GM12878 (cell line): ENCODE data around the gene KIR3DL2. TPM values are rescaled to one million over a fixed set of nuclear protein-coding genes. Genes with fewer than 3 reads are reported as not detected.

ENCODE experiments used
- ATAC-seq: fragments of 200-7000 bp; cut with Tn5 transposase; 3 replicates; pipeline ENCODE4 v1.9.1; 2020; ENCODE audit warnings: mild to moderate bottlenecking, moderate library complexity
- BruUV-seq: library from RNA; stranded (reverse); fragments of 400-500 nt; replicated peaks from 2 replicates; lab custom pipeline; 2021; lab: Mats Ljungman, UMichigan
- CTCF ChIA-PET: fragments of 300-600 bp; sonication (Branson Sonifier 250); formaldehyde crosslinking; extraction: SDS; loops from one replicate; lab custom pipeline; 2021; ENCODE audit warnings: inconsistent platforms; lab: Yijun Ruan, JAX
- POLR2A ChIA-PET: fragments of 350-600 bp; formaldehyde crosslinking; extraction: SDS; loops from one replicate; lab custom pipeline; 2021; ENCODE audit warnings: inconsistent platforms; lab: Charles Lee
- RAD21 ChIA-PET: fragments of 300-600 bp; sonication (Branson Sonifier 250); formaldehyde crosslinking; loops from one replicate; lab custom pipeline; 2023; ENCODE audit warnings: antibody characterized with exemption; ENCODE audit not compliant: unreplicated experiment; lab: Charles Lee
- SMC1A ChIA-PET: fragments of 300-600 bp; sonication (Branson Sonifier 250); formaldehyde crosslinking; loops from one replicate; lab custom pipeline; 2023; ENCODE audit not compliant: unreplicated experiment, uncharacterized antibody; lab: Charles Lee
- DNase-seq: peaks from one replicate; pipeline ENCODE4 v3.0.0-alpha.2; 2011; ENCODE audit warnings: low read depth, low spot score
- FAIRE-seq: peaks from 3 replicates; lab custom pipeline; 2011; peaks lifted over from hg19 to GRCh38; lab: Jason Lieb, UNC
- H2AFZ ChIP-seq: 2 replicates; pipeline ENCODE4 v1.6.0; 2011; ENCODE audit warnings: low read depth, low read length, control low read depth; ENCODE audit not compliant: control insufficient read depth
- H3K27ac ChIP-seq: 2 replicates; pipeline ENCODE4 v1.5.1; 2011; ENCODE audit warnings: control low read depth; ENCODE audit not compliant: control insufficient read depth, insufficient read depth
- H3K27me3 ChIP-seq, 2 experiments: replicated peaks in 1 of 2; 2 replicates each; pipeline versions ENCODE4 v1.6.0 to v1.6.1; 2011; ENCODE audit warnings: low read length in 1 of 2; ENCODE audit not compliant: control insufficient read depth in 2 of 2, insufficient read depth in 2 of 2
- H3K36me3 ChIP-seq, 2 experiments: 2 replicates each; pipeline ENCODE4 v1.5.1; 2011; ENCODE audit warnings: low read length in 1 of 2; ENCODE audit not compliant: control insufficient read depth in 2 of 2, insufficient read depth in 2 of 2
- H3K4me1 ChIP-seq: 2 replicates; pipeline ENCODE4 v1.6.1; 2011; ENCODE audit warnings: mild to moderate bottlenecking, low read length, moderate library complexity, mixed read lengths; ENCODE audit not compliant: control insufficient read depth, insufficient read depth
- H3K4me2 ChIP-seq: 2 replicates; pipeline ENCODE4 v1.6.0; 2011; ENCODE audit warnings: control low read depth; ENCODE audit not compliant: control insufficient read depth, insufficient read depth
- H3K4me3 ChIP-seq: fragments of 200-600 bp; sonication (generic); 2 replicates; pipeline ENCODE4 v1.5.1; 2016
- H3K79me2 ChIP-seq: 2 replicates; pipeline ENCODE4 v1.6.0; 2011; ENCODE audit warnings: low read length; ENCODE audit not compliant: control insufficient read depth, insufficient read depth
- H3K9ac ChIP-seq: 2 replicates; pipeline ENCODE4 v1.8.0; 2011; ENCODE audit warnings: low read length, control low read depth, mixed read lengths; ENCODE audit not compliant: control insufficient read depth, insufficient read depth
- H3K9me3 ChIP-seq: replicated peaks from 3 replicates; pipeline ENCODE4 v1.5.1; 2011; ENCODE audit warnings: mild to moderate bottlenecking, low read length; ENCODE audit not compliant: control insufficient read depth, insufficient read depth
- H4K20me1 ChIP-seq: 2 replicates; pipeline ENCODE4 v1.6.0; 2011; ENCODE audit not compliant: control insufficient read depth, insufficient read depth
- ATF3 ChIP-seq: IDR thresholded peaks from 2 replicates; pipeline ENCODE4 v1.6.1; 2011; ENCODE audit warnings: low read depth, mild to moderate bottlenecking, low read length, moderate library complexity, borderline replicate concordance; ENCODE audit errors: extremely low read depth
- CTCF ChIP-seq, 3 experiments: IDR thresholded peaks in 2 of 3; conservative IDR thresholded peaks in 1 of 3; 2 replicates each; pipeline ENCODE4 v1.5.1; 2011; ENCODE audit warnings: low read depth in 3 of 3, low read length in 3 of 3, mild to moderate bottlenecking in 3 of 3, control low read depth in 2 of 3, moderate library complexity in 2 of 3, inconsistent platforms in 1 of 3, mixed read lengths in 1 of 3; ENCODE audit not compliant: control insufficient read depth in 2 of 3, insufficient read depth in 1 of 3; ENCODE audit errors: extremely low read depth in 1 of 3
- MLLT1 ChIP-seq: fragments of 450-650 bp; IDR thresholded peaks from 2 replicates; pipeline ENCODE4 v1.6.1; 2016; ENCODE audit warnings: mild to moderate bottlenecking
- MYB ChIP-seq: fragments of 150-350 bp; IDR thresholded peaks from 2 replicates; pipeline ENCODE4 v1.6.1; 2014; ENCODE audit warnings: mild to moderate bottlenecking, low read depth, low read length, borderline replicate concordance
- RAD21 ChIP-seq: IDR thresholded peaks from 2 replicates; pipeline ENCODE4 v1.6.1; 2011; ENCODE audit warnings: mild to moderate bottlenecking, low read depth, low read length, moderate library complexity; ENCODE audit not compliant: insufficient read depth
- SMAD5 ChIP-seq: IDR thresholded peaks from 2 replicates; pipeline ENCODE4 v1.6.1; 2016; ENCODE audit warnings: antibody characterized with exemption, low read depth
- SMC3 ChIP-seq: IDR thresholded peaks from 2 replicates; pipeline ENCODE4 v1.6.1; 2011; ENCODE audit warnings: low read length, improper control_type of control experiment, borderline replicate concordance
- TCF12 ChIP-seq: IDR thresholded peaks from 2 replicates; pipeline ENCODE4 v1.6.1; 2011; ENCODE audit warnings: low read depth, mild to moderate bottlenecking, low read length
- ZNF24 ChIP-seq: fragments of 450-650 bp; IDR thresholded peaks from 2 replicates; pipeline ENCODE4 v1.6.1; 2017; ENCODE audit warnings: antibody characterized with exemption, mild to moderate bottlenecking
- WGBS: methylation state at CpG from one replicate; pipeline ENCODE4 v1.1.6; 2016; ENCODE audit warnings: low lambda C conversion rate; ENCODE audit not compliant: insufficient replicate concordance, insufficient coverage; ENCODE audit errors: missing lambda C conversion rate; 5-methylcytosine and 5-hydroxymethylcytosine counted together
- in situ Hi-C: fragments of 300-500 bp; cut with MboI; formaldehyde crosslinking; loops from 9 replicates; pipeline ENCODE4 v1.14.3; 2018; ENCODE audit warnings: mixed read lengths
- intact Hi-C: fragments of 100-400 bp; cut with micrococcal nuclease; formaldehyde crosslinking; loops from one replicate; pipeline ENCODE4 v1.14.2; 2022; ENCODE audit not compliant: unreplicated experiment
- polyA plus RNA-seq, 11 experiments: library from polyadenylated mRNA; depleted of rRNA in 4 of 11; unstranded in 6 of 11; stranded (reverse) in 5 of 11; fragments of >200 nt; fragmentation: Nextera tagmentation in 4 of 11; fragmentation: Illumina TruSeq in 1 of 11; extraction: Ambion mirVana in 4 of 11; extraction: Trizol in 1 of 11; gene quantifications; 1 replicate in 1 of 11; 2 replicates in 10 of 11; pipeline versions ENCODE4 v1.2.1 to v1.2.3, GENCODE V29; 2011 to 2016; ENCODE audit warnings: inconsistent platforms in 2 of 11, missing spikeins in 2 of 11, low read depth in 1 of 11
- total RNA-seq, 4 experiments: library from RNA; depleted of rRNA in 3 of 4; stranded (reverse); fragments of >200 nt in 3 of 4; fragmentation: Illumina TruSeq in 1 of 4; extraction: Trizol in 1 of 4; gene quantifications; 2 replicates each; pipeline versions ENCODE4 v1.2.1 to v1.2.3, GENCODE V29; 2013 to 2021

KIR3DL2 gene
- total and polyA plus RNA-seq, 10 of the 15 experiments (the other 5 are each of a cell fraction or from before 2014, with no cell fraction given): 0.39 TPM; not detected in 9

DNA sequence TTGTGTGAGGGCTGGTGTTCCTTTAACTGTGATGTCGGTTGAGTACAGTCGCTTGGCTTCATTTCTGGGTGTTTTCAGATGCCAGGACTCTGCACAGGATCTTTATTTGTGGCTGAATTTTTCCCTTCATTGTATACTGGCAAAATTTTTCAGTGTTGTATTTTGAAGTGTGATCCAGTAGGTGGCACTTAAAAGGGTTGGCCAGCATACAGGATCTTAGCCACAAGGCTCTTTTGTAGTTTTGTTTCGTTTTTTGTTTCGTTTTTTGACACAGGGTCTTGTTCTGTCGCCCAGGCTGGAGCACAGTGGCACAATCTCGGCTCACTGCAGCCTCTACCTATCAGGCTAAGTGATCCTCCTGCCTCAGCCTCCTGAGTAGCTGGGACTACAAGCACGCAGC lies 32.5 kb downstream of the KIR3DL2 start:
- ATAC-seq: peak; percentile 75
- intact Hi-C loops: loop anchor here (5.0 kb wide), 2 partner anchors 175 to 280 kb away; no protein-coding TSS in a partner anchor
- Histone ChIP-seq H3K36me3 (no peaks in the 10 kb centered on the region), H4K20me1 (no peaks in the 10 kb centered on the region), H2AFZ (no peak overlapping the region; the same call in 1 of the 2 replicates), H3K4me1 (peaks cover 3% of the 10 kb centered on the region; the same call in 1 of the 2 replicates), H3K27me3 (no peaks in the 10 kb centered on the region; a peak in 1 of 4 replicates), H3K4me2 (0 out of 2 replicates have a peak overlapping the region, but pooled peaks have one; percentile 17), H3K79me2 (no peaks in the 10 kb centered on the region), H3K9ac (no peak overlapping the region), H3K27ac (no peak overlapping the region; the same call in 1 of the 2 replicates), H3K9me3 (no peaks in the 10 kb centered on the region), H3K4me3 (no peak overlapping the region)
- FAIRE-seq: peak; percentile 41
- WGBS: 36% methylated on average over 7 of the region's 7 CpGs
- SMC1A ChIA-PET: no interaction called here
- no TSS peak for BruUV-seq
- POLR2A ChIA-PET: no interaction called here
- CTCF ChIA-PET: interaction anchor here (1.7 to 2.0 kb wide), 2 partner anchors 20 to 36 kb away, joined by 3 to 5 read pairs; no protein-coding TSS in a partner anchor
- RAD21 ChIA-PET: no interaction called here
- TF ChIP-seq MLLT1 (no peak), TCF12 (no peak), MYB (no peak), RAD21 (peak; percentile 9; the same call in 1 of the 2 replicates), ATF3 (no peak), ZNF24 (no peak), SMAD5 (no peak), CTCF (IDR thresholded peaks at IDR 0.05 in 2 of 3, conservative IDR thresholded peaks at IDR 0.05 in 1 of 3; ENCODE audit: control insufficient read depth in 2 of 3, extremely low read depth in 1 of 3, insufficient read depth in 1 of 3, low read depth in 3 of 3, low read length in 3 of 3) (peak; percentile 20 to 38 (median 33); a peak in 3 of 6 replicates), SMC3 (peak; percentile 35; the same call in 1 of the 2 replicates)
- in situ Hi-C loops: no loop called here
- peak; percentile 35 for DNase-seq
